GM19240 (cell line): ENCODE data around the gene NUDT6.
"Not testable (repeated sequence)": the region's sequence is repeated elsewhere in the genome, so short reads cannot be mapped to it uniquely, and the experiment has no call there.

Experiments used
- DNase-seq: peaks from one replicate; pipeline ENCODE4 v3.0.0; 2011; ENCODE audit warnings: low spot score; ENCODE audit not compliant: insufficient read length

NUDT6 gene

DNA sequence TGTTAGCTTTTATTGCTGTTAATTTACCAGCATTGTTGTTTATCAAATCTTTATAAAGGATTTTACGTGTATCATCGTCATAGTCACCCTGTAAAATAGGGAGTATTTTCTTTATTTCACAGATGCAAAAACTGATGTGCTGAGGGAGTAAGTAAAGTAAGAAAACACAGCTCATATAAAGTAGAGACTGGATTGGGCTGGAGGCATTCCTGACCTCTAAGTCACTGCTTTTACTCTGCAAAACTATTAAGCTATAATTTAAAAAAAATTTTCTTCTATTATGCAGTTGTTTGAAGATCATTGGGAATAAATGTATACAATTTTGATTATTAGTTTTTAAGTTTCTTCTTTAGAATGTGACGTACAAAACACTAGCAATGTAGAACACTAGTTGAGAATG, 45.9 kb downstream of the NUDT6 start:
- no peak for DNase-seq

DNA sequence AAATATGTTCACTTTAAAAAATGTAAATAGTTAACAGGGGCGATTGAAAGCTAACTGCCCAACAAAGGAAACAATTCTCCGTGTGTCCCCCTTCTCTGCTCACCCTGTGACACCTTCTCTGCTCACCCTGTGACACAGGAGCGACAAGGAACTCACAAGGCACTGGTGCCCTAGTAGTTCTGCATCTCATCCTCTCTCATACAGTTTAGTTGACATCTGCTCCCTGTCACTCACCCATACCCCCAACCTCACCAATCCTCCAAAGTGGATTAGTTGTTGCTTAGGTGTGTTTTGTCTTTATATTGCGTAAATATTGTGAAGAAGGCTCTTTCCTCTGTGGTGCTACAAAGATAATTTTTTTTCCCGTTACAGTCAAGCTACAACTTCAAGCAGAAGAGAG, 46.4 kb downstream of the NUDT6 start:
- DNase-seq: no peak

DNA sequence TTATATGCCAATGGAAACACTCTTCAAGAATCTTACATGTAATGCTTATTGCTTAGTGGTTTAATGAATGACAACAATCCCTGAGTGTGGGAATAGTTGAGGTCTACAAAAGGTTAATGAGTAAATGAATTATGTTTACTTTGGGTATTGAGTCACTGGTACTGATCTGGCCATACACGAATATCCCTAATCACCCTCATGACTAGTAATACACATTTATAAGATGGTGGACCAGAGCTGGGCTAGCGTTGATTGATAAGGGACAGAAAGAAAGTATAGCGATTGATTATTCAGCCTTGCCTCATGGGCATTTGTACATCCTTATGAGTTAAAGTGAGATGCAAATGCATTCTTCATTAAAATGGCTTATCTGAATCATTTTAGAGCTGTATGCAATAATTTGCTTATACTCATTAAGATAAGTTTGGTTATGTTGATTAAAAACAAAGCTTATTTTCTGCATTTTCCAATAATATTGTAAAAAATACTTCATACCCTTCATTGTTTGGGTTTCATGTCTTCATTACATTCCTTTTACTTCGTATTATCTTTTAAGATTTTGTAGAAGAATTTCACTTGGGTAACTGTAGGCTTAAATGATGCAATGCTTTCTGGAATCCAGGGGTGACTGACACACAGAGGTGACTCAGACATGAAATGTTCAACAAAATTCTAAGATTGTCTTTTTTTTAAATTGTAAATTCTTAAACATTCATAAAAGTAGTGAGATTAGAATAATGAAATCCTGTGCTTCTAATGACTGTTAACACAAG, 48.4 kb downstream of the NUDT6 start:
- DNase-seq: no peak

DNA sequence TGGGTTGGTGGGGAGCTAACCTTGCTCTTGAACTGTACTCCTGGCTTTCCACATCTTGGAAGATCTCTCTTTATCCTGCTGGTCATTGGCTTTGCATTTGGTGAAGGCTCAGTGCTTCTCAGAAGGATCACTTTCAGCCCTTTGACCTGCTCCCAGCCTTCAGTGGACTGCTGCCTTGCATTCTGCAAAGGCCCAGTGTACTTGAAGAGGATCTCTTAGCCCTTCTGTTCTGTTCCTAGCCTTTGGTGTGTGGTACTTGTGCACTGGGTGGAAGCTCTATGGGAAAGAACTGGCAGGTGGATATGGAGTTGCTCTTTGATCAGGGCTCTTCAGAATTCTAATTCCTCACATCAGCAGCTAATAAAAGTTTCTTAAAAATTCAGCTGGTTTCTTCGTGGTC, 49.3 kb downstream of the NUDT6 start:
- no peak for DNase-seq

DNA sequence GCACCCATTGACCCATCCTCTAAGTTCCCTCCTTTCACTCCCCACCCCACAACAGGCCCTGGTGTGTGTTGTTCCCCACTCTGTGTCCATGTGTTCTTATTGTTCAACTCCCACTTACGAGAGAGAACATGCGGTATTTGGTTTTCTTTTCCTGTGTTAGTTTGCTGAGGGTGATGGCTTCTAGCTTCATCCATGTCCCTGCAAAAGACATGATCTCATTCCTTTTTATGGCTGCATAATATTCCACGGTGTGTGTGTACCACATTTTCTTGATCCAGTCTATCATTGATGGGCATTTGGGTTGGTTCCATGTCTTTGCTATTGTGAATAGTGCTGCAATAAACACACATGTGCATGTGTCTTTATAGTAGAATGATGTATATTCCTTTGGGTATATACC, 54.2 kb downstream of the NUDT6 start:
- DNase-seq: not testable (repeated sequence)

DNA sequence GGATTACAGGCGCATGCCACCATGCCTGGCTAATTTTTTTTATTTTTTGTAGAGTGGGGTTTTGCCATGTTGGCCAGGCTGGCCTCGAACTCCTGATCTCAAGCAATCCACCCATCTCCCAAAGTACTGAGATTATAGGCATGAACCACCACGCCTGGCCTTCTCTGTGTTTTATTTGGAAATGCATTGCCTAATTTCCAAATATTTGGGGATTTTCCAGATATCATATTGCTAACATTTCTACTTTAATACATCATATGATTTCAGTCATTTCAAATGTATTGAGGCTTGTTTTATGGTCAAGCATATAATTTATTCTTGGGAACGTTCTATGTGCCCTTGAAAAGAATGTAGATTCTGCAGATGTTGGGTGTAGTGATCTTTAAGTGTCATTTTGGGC, 57.0 kb downstream of the NUDT6 start:
- no peak for DNase-seq

DNA sequence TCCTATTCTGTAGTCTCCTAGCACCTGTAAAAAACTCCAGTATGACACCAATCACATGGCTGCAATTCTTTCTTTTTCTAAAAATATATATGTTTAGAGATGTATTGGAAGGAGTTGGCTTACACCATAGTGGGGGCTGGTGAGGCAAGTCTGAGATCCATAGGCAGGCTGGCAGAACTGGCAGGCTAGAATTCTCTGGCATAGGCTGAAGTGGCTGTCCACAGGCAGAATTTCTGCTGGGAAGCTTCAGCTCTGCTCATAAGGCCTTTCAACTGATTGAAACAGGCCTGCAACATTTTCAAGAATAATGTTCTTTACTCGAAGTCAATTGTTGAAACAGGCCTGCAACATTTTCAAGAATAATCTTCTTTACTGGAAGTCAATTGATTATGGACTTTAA, 58.8 kb downstream of the NUDT6 start:
- no peak for DNase-seq

DNA sequence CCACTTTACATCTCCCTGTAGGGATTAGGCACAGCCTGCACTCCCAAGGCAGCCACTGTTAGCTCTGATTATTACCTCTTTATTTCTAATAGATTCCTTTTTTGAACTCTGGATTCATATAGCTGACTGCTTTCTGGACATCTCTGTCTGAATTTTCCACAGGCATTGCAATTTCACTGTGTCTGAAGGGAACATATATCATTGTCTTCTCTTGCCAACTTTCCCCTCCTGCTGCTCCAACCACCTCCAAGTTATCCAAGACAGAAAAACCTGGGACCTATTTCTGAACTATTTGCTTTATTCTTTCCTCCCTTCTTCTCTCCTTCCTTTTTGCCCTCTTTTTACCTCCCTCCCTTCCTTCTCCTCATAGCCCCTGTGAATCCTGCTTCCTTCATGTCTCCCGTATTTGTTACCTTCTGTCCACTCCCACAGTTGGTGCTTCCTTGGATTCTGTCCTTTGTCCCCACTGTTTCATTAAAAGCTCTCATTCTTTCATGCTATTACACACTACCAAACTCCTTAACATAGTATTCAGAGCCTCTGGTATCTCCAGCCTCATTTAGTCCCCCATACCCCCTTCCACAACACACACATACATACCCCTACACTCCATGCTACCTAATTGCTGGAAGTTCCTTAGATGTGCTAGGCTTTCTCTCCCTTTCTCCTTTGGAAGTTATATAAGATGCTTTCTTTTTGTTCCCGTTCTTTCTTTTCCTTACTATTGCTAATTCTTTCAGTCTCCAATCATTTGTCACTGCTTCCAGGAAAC, 61.0 kb downstream of the NUDT6 start:
- no peak for DNase-seq

DNA sequence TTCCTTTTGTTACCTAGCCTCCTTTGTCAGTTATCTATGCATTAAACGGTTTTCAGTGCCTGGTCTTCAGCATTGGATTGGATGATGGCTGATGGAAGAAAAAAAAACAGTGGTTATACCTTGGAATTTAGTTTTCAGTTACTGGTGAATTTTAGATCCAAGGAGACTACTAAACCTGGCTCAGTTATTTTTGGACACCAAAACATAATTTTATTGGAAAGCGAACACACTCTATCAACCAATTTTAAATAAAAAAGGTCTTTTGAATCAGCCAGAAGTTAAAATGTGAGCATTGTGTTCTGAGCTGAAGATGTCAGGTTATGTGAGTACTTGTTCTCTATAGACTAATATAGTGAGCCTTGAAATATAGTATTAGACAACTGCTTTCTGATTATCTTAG, 63.7 kb downstream of the NUDT6 start:
- DNase-seq: no peak

DNA sequence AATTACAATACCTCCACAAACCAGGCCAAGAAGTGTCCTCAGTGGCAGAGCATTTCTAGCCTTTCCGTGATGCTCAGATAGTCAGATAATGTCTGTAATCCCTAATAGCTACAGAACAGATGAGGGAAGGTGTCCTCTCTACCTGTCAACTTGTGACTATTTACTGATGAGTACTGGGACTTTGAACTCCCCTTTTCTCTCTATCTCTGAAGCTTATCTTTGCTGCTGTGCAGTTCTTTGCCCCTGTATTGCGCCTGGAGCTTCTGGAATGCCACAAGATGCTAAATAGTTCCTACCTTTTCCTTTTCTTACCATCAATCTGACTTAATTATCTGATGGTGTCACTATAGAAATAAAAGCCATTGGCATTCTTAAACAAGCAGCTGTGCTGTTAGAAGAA, 65.2 kb downstream of the NUDT6 start:
- no peak for DNase-seq

DNA sequence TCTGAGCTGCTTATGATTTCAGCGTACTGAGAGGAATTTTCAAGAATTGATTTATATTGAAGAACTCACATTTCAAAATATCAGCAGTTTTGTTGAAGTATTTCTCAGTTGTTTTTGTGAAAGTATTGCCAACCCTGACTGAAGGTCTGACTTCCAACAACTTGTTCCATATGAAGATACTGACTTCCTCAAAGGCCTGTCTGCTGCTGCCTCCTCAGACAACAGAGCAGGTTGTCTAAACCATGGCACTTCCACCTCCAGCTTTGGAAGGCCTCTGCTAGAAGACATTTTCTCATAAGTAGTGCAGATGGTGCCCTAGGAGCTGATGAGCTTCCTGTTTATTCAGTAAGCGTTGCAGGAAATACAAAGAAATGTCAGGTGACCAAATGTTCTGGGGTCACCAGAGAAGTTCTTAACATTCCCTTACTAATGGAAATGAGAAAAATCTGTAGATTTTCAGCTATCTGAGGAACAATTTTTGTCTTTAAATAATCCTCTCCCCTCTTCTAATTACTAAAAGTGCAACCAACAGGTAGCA, 67.0 kb downstream of the NUDT6 start:
- DNase-seq: no peak

DNA sequence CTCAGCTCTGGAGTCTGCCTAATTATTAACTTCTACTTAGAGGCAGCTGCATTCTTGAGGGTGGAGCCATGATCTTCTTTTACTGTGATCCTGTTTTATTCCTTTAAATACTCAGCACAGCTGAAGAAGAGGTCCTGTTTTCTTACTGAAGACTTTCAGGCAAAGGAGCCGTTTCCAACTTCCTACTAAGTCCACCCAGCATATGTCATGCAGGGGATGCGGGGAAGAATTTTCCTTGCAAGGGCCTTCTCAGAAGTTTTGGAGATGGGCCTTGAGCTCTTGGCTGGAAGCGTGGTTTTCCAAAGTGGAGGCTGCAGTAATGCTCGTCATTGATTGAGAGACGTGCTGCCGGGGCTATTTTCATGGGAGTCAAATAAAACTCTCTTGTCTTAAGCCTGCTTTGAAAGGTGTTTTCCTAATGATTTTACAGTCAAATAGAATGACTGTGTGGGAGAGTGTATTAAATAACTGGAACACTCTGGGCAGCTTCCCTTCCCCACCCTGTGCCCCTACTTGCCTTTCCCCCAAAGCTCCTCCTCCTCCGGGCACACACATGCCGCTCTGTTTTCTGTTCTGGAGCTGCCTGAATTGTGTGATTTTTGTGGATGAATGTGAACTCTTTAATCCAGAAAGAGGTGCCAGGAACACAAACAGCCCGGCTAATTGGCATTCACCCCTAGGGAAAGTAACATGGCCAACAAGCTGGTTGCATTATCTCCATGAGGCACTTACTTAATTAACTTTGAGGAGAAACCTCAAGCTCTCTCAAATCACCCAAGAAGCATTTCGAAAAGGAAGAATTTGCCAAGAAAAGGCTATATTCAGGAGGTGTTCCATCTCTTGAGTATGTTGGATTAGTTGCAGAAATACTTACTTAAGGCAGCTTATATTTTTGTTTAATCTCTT, 67.7 kb downstream of the NUDT6 start:
- no peak for DNase-seq

DNA sequence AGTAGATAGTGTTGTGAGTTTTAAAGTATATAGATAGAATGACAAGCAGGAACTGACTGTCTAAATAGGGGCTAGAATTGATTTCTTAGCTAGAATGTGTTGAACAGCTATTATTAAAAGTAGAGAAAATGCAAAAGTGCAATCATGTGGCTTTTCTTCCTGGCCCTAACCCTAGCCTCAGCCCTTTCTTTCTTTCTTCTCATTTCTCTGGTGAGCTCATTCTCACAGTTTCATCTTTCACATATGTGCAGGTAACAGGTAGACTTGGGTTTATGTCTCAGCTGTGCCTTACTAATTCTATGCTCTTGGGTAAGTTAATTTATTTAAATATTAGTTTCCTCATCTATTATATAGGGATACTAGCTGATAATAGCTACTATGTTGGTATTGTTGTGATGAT, 70.8 kb downstream of the NUDT6 start:
- no peak for DNase-seq

DNA sequence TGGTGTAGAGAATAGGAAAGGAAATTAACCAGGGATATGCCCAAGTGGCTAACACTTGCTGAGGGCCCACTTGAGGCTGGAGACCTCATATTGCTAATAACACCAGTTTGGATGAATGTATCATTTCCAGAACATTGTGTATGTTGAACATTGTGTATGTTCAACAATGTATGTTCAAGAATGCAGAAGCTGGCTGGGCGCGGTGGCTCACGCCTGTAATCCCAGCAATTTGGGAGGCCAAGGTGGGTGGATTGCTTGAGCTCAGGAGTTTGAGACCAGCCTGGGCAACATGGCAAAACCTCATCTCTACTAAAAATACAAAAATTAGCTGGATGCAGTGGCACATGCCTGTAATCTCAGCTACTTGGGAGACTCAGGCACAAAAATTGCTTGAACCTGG, 72.6 kb downstream of the NUDT6 start:
- DNase-seq: not testable (repeated sequence)

DNA sequence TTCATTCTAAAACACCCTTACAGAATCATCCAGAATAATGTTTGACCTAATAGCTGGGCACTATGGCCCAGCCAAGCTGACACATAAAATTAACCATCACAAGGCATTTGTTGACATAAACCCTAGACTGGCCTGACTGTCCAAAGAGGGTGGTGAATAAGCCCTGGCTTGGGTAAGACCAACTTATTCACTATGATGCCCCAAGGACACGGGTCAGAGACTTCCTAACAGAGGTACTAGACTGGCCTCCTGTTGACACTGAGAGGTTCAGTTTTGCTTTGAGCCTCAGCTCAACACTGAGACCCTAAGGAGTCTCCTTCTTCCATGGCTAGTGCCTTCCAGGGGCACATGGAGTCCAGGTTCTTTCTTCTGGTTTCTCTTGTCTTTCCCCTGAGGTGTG, 74.5 kb downstream of the NUDT6 start:
- no peak for DNase-seq

DNA sequence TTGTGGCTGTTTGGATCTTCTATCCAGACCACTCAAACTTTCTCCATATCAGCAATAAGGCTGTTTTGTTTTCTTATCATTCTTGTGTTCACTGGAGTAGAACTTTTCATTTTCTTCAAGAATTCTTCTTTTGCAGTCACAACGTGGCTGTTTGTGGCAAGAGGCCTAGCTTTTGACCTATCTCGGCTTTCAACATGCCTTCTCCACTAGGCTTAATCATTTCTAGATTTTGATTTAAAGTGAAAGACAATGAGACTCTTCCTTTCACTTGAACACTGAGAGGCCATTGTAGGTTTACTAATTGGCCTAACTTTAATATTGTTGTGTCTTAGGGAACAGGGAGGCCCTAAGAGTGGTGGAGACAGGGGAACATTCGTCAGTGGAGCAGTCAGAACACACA, 76.6 kb downstream of the NUDT6 start:
- no peak for DNase-seq

DNA sequence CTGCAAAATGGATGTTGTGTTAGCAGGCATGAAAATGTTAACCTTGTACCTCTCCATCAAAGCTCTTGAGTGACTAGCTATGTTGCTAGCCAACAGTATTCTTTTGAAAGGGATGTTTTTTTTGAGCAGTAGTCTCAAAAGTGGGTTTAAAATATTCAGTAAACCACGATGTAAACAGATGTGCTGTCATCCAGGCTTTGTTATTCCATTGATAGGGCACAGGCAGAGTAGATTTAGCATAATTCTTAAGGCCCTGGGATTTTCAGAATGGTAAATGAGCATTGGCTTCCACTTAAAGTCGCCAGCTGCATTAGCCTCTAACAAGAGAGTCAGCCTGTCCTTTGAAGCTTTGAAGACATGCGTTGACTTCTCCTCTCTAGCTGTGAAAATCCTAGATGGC, 77.3 kb downstream of the NUDT6 start:
- no peak for DNase-seq

DNA sequence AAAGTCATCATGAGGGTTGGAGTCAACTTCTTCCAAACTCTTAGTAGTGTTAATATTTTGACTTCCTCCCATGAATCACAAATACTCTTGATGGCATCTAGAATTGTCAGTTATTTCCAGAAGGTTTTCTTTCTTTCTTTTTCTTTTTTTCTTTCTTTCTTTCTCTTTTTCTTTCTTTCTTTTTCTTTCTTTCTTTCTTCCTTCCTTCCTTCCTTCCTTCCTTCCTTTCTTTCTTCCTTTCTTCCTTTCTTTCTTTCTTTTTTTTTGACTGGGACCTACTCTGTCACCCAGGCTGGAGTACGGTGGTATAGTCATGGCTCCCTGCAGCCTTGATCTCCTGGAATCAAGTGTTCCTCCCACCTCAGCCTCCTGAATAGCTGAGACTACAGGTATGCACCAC, 78.0 kb downstream of the NUDT6 start:
- not testable (repeated sequence) for DNase-seq

DNA sequence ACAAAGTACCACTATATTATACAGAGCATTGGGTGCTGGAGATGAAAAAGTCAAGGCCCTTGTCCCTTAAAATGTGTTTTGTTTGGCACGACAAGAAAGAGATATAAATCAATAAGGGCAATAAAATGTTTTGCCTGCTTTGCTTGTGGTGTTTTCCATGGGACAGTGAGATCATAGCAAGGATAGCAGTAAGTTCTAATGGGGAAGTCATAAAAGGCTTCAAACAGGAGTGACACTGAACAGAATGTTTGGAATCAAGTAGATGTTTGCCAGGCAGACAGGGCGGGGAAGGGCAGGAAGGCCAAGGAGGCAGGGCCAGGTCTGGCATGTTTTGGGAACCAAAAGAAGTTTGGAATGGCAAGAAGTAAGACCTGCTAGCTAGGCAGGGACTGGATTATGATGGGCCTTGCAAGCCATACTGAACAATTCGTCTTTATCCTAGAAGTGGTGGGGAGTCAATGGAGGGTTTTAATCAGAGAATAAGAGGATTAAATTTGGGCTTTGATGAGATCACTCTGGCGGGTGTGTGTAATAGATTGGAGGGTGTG, 79.3 kb downstream of the NUDT6 start:
- no peak for DNase-seq
